HUES6 (cell line): ENCODE data around the gene ZNF652.
A peak's percentile ranks its signal among the peaks of the same experiment; 100 is the strongest.
"Not testable (repeated sequence)": the region's sequence is repeated elsewhere in the genome, so short reads cannot be mapped to it uniquely, and the experiment has no call there.

Experiments
- H3K27ac ChIP-seq: 2 replicates; pipeline ENCODE4 v1.7.0; 2013; ENCODE audit warnings: low read depth, mild to moderate bottlenecking, low read length, inconsistent platforms
- H3K27me3 ChIP-seq: 2 replicates; pipeline ENCODE4 v1.6.1; 2013; ENCODE audit warnings: low read length; ENCODE audit not compliant: control insufficient read depth, insufficient read depth
- H3K36me3 ChIP-seq: 2 replicates; pipeline ENCODE4 v1.6.1; 2013; ENCODE audit warnings: low read length; ENCODE audit not compliant: control insufficient read depth, insufficient read depth
- H3K4me1 ChIP-seq: 2 replicates; pipeline ENCODE4 v1.6.1; 2013; ENCODE audit warnings: low read length; ENCODE audit not compliant: control insufficient read depth, insufficient read depth
- H3K4me3 ChIP-seq: 2 replicates; pipeline ENCODE4 v1.5.1; 2013; ENCODE audit warnings: low read depth, low read length
- H3K9ac ChIP-seq: one replicate; pipeline ENCODE4 v1.6.1; 2013; ENCODE audit warnings: mild to moderate bottlenecking, low read length
- H3K9me3 ChIP-seq: 2 replicates; pipeline ENCODE4 v1.6.1; 2013; ENCODE audit warnings: low read depth, low read length; ENCODE audit not compliant: control insufficient read depth, insufficient read depth

ZNF652 gene

DNA sequence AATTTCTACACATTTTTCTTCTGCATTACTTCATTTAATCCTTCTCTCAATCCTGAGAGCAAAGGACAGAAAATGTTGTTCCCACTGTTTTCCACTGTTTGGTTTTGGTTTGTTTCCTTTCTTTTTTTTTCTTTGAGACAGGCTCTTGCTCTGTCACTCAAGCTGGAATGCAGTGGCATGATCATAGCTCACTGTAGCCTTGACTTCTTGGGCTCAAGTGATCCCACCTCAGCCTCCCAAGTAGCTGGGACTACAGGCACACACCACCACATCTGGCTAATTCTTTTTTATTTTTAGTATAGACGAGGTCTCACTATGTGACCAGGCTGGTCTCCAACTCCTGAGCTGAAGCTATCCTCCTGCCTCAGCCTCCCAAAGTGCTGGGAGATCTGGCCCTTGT lies 7.0 kb upstream of the ZNF652 start:
- no peak overlapping the region for H3K4me3 ChIP-seq
- H3K27ac ChIP-seq, result no peak overlapping the region
- no peaks in the 10 kb centered on the region for H3K27me3 ChIP-seq
- H3K9ac ChIP-seq, result no peak overlapping the region
- no peaks in the 10 kb centered on the region for H3K9me3 ChIP-seq
- peaks cover 16% of the 10 kb centered on the region for H3K4me1 ChIP-seq
- no peaks in the 10 kb centered on the region for H3K36me3 ChIP-seq

DNA sequence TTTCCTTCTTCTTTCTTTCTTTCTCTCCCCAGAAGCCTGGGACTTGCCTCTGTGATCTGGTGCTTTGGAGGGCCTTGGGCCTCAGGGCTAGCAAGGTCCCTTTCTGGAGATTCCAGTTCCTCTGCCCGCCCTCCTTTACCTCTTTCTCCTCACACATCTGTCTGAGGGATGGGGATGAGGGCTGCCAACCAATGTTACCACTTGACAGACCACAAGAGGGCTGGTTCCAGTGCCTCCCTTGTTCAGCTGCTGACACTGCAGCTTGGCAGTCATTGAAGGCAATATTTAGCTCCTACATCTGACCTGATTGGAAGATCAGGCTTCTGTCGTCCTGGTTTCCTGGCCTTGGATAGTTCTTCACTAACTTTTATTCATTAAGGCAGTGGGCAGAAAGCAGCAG lies 3.6 kb upstream of the ZNF652 start:
- Histone ChIP-seq H3K9me3 (no peaks in the 10 kb centered on the region), H3K36me3 (no peaks in the 10 kb centered on the region), H3K4me3 (no peak overlapping the region), H3K27me3 (no peaks in the 10 kb centered on the region), H3K9ac (no peak overlapping the region), H3K27ac (no peak overlapping the region), H3K4me1 (peaks cover 10% of the 10 kb centered on the region)

DNA sequence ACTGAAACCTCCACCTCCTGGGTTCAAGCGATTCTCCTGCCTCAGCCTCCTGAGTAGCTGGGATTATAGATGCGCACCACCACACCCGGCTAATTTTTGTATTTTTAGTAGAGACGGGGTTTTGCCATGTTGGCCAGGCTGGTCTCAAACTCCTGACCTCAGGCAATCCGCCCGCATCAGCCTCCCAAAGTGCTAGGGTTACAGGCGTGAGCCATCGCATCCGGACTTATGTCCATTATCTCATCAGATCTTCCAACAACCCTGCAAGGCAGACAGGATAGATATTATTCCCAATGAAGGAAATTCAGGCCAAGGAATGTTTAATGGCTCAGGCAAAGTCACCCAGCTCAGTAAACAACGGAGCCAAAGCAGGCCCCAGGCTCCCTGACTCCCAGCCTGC lies 3.1 kb upstream of the ZNF652 start:
- H3K4me3 ChIP-seq, H3K9ac ChIP-seq, H3K27me3 ChIP-seq, H3K9me3 ChIP-seq, H3K36me3 ChIP-seq, H3K27ac ChIP-seq: not testable (repeated sequence)
- H3K4me1 ChIP-seq, result peaks cover 13% of the 10 kb centered on the region

DNA sequence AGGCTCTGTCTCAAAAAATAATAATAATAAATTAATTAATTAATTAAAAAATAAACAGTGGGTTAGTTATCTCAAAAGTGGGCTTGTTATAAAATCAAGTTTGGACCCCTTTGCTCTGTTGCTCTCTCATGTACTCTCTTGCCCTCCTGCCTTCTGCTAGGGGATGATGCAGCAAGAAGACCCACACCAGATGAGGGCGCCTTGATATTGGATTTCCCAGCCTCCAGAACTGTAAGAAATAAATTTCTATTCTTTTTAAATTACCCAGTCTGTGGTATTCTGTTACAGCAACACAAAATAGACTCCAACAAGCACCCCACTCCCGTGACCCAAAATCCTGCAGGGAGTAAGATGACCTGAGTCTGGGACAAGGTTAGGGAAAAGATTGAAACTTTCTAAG lies 2.1 kb upstream of the ZNF652 start:
- no peak overlapping the region for H3K4me3 ChIP-seq

GRCh38 chr17:49363251-49363650 lies 1.2 kb upstream of the ZNF652 start:
- peaks cover 26% of the 10 kb centered on the region for H3K4me1 ChIP-seq
- no peak overlapping the region for H3K4me3 ChIP-seq
- H3K9ac ChIP-seq, result no peak overlapping the region
- H3K9me3 ChIP-seq, result no peaks in the 10 kb centered on the region
- H3K27me3 ChIP-seq, result no peaks in the 10 kb centered on the region
- no peaks in the 10 kb centered on the region for H3K36me3 ChIP-seq
- H3K27ac ChIP-seq, result no peak overlapping the region

More for the DNA sequence above, 2.1 kb upstream of the ZNF652 start:
- no peak overlapping the region for H3K27ac ChIP-seq
- H3K36me3 ChIP-seq, result no peaks in the 10 kb centered on the region
- H3K4me1 ChIP-seq, result peaks cover 19% of the 10 kb centered on the region
- no peaks in the 10 kb centered on the region for H3K27me3 ChIP-seq
- H3K9me3 ChIP-seq, result no peaks in the 10 kb centered on the region
- H3K9ac ChIP-seq, result no peak overlapping the region

DNA sequence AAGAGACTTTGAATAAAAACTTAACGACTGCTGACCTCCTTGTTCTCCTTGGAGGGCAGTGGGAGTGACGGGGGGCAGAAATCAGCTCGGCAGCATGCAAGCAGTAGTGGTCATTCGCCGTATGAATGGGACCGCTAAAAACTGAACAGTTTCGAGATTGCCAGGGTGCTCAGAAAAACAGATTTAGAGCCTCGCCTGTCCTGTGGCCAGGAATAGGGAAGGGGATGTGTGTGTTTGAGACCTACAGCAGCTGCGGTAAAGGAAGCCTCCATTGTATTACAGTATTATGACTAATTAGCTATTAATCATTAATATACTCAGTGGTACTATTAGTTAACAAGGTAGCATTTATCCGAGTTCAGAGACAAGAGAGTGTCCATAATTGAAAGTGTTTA lies 670 bp upstream of the ZNF652 start:
- Histone ChIP-seq H3K9me3 (no peaks in the 10 kb centered on the region), H3K27ac (no peak overlapping the region), H3K27me3 (no peaks in the 10 kb centered on the region), H3K4me3 (peak overlapping the region; percentile 85), H3K9ac (no peak overlapping the region), H3K36me3 (no peaks in the 10 kb centered on the region), H3K4me1 (peaks cover 26% of the 10 kb centered on the region)

GRCh38 chr17:49361129-49361901 lies 735 bp downstream of the ZNF652 start:
- H3K27me3 ChIP-seq, result no peaks in the 10 kb centered on the region
- H3K4me3 ChIP-seq, result peak overlapping the region; percentile 85
- peak overlapping the region; percentile 76 for H3K27ac ChIP-seq
- H3K9me3 ChIP-seq, result no peaks in the 10 kb centered on the region
- peaks cover 26% of the 10 kb centered on the region for H3K4me1 ChIP-seq
- peak overlapping the region; percentile 92 for H3K9ac ChIP-seq
- H3K36me3 ChIP-seq, result no peaks in the 10 kb centered on the region

- peak overlapping the region; percentile 85 for H3K4me3 ChIP-seq
- H3K36me3 ChIP-seq, result no peaks in the 10 kb centered on the region
- no peaks in the 10 kb centered on the region for H3K27me3 ChIP-seq
- H3K9ac ChIP-seq, result peak overlapping the region; percentile 92
- peaks cover 26% of the 10 kb centered on the region for H3K4me1 ChIP-seq
- no peaks in the 10 kb centered on the region for H3K9me3 ChIP-seq
- no peak overlapping the region for H3K27ac ChIP-seq
These were observed 1.3 kb downstream of the ZNF652 start for GRCh38 chr17:49360796-49361128.

GRCh38 chr17:49359990-49360795 lies 1.9 kb downstream of the ZNF652 start:
- Histone ChIP-seq H3K27ac (no peak overlapping the region), H3K4me1 (peaks cover 26% of the 10 kb centered on the region), H3K9me3 (no peaks in the 10 kb centered on the region), H3K4me3 (peak overlapping the region; percentile 85), H3K27me3 (no peaks in the 10 kb centered on the region), H3K9ac (peak overlapping the region; percentile 92), H3K36me3 (no peaks in the 10 kb centered on the region)

DNA sequence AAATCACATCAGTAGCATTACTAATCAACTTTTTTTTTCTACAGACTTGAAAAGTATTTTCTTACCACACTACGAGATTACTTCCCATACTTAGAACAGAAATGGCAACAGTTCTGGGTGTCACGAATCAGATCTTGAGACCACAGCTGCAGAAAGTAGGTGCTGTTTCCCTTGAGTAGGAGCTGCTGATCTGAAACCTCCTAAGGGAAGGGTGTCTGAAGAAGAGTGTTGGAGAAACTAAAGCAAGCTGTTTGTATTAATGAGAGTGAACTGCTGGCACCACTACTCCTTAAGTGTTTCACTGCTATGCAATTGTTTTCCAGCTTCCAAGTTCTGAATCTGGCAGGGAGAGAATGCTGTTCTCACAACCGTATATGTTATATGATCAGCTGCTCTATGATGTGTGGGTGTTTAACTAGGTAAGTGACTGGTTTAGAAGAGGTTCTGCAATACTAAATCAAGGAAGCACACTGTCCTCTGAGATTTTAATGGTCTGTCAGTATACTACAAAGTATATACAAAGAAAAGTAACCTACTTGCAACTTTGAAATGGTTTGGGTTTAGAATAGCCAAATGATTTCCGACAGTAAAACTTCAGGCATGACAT lies 3.3 kb downstream of the ZNF652 start:
- no peaks in the 10 kb centered on the region for H3K36me3 ChIP-seq
- H3K4me1 ChIP-seq, result peaks cover 26% of the 10 kb centered on the region
- no peak overlapping the region for H3K9ac ChIP-seq
- no peak overlapping the region for H3K4me3 ChIP-seq
- H3K27me3 ChIP-seq, result no peaks in the 10 kb centered on the region
- no peaks in the 10 kb centered on the region for H3K9me3 ChIP-seq
- no peak overlapping the region for H3K27ac ChIP-seq

- no peaks in the 10 kb centered on the region for H3K27me3 ChIP-seq
- no peaks in the 10 kb centered on the region for H3K9me3 ChIP-seq
- no peak overlapping the region for H3K27ac ChIP-seq
- no peak overlapping the region for H3K4me3 ChIP-seq
- no peak overlapping the region for H3K9ac ChIP-seq
- H3K4me1 ChIP-seq, result peaks cover 23% of the 10 kb centered on the region
- no peaks in the 10 kb centered on the region; the same call in 1 of the 2 replicates for H3K36me3 ChIP-seq
These were observed 4.5 kb downstream of the ZNF652 start for GRCh38 chr17:49357516-49357915.
